H9 (cell line): ENCODE measurements around the gene DNAAF5. TPM values are rescaled to one million over a fixed set of nuclear protein-coding genes. Genes with fewer than 3 reads are reported as not detected.

Experiments
- DNase-seq: peaks from one replicate; pipeline ENCODE4 v3.0.0-alpha.2; 2017
- H2AFZ ChIP-seq: one replicate; pipeline ENCODE4 v1.6.1; 2013; ENCODE audit warnings: mild to moderate bottlenecking, low read length, control low read depth, moderate library complexity
- H2AK5ac ChIP-seq: 2 replicates; pipeline ENCODE4 v1.6.1; 2013; ENCODE audit warnings: low read length, control low read depth, mixed read lengths; ENCODE audit not compliant: insufficient read length
- H2BK120ac ChIP-seq: one replicate; pipeline ENCODE4 v1.6.1; 2013; ENCODE audit warnings: low read depth, mild to moderate bottlenecking, low read length, control low read depth, inconsistent platforms; ENCODE audit not compliant: poor library complexity, severe bottlenecking
- H2BK12ac ChIP-seq: 2 replicates; pipeline ENCODE4 v1.6.1; 2013; ENCODE audit warnings: low read length, control low read depth, mixed read lengths, low read depth; ENCODE audit not compliant: insufficient read length
- H2BK15ac ChIP-seq: 2 replicates; pipeline ENCODE4 v1.6.1; 2013; ENCODE audit warnings: low read depth, low read length, control low read depth
- H2BK20ac ChIP-seq: one replicate; pipeline ENCODE4 v1.6.1; 2013; ENCODE audit warnings: low read depth, mild to moderate bottlenecking, low read length, control low read depth, inconsistent platforms; ENCODE audit not compliant: poor library complexity, severe bottlenecking
- H2BK5ac ChIP-seq: 2 replicates; pipeline ENCODE4 v1.6.1; 2013; ENCODE audit warnings: low read length, control low read depth, mixed read lengths; ENCODE audit not compliant: insufficient read length
- H3K14ac ChIP-seq: 2 replicates; pipeline ENCODE4 v1.6.1; 2013; ENCODE audit warnings: low read length, control low read depth; ENCODE audit not compliant: insufficient read depth
- H3K18ac ChIP-seq: 2 replicates; pipeline ENCODE4 v1.6.1; 2013; ENCODE audit warnings: low read depth, mild to moderate bottlenecking, mixed read lengths, low read length, control low read depth; ENCODE audit not compliant: insufficient read length
- H3K23ac ChIP-seq: 2 replicates; pipeline ENCODE4 v1.6.1; 2013; ENCODE audit warnings: low read length, control low read depth, mixed read lengths, low read depth; ENCODE audit not compliant: insufficient read length
- H3K23me2 ChIP-seq: 2 replicates; pipeline ENCODE4 v1.6.1; 2013; ENCODE audit warnings: low read depth, mild to moderate bottlenecking, mixed read lengths, low read length, control low read depth; ENCODE audit not compliant: insufficient read length, poor library complexity, severe bottlenecking
- H3K27ac ChIP-seq: 2 replicates; pipeline ENCODE4 v1.5.1; 2013; ENCODE audit warnings: low read length, control low read depth, mixed read lengths, low read depth; ENCODE audit not compliant: insufficient read length
- H3K27me3 ChIP-seq: 2 replicates; pipeline ENCODE4 v1.6.1; 2013; ENCODE audit warnings: low read length, control low read depth, inconsistent platforms; ENCODE audit not compliant: insufficient read depth
- H3K4ac ChIP-seq: 2 replicates; pipeline ENCODE4 v1.6.1; 2013; ENCODE audit warnings: low read depth, mild to moderate bottlenecking, control low read depth, inconsistent platforms, low read length, moderate library complexity
- H3K4me1 ChIP-seq: 2 replicates; pipeline ENCODE4 v1.6.1; 2013; ENCODE audit warnings: low read length, control low read depth, inconsistent platforms; ENCODE audit not compliant: insufficient read depth
- H3K4me2 ChIP-seq: 2 replicates; pipeline ENCODE4 v1.6.1; 2013; ENCODE audit warnings: low read length, control low read depth, mixed read lengths; ENCODE audit not compliant: insufficient read length, insufficient read depth
- H3K56ac ChIP-seq: 2 replicates; pipeline ENCODE4 v1.6.1; 2013; ENCODE audit warnings: low read depth, mild to moderate bottlenecking, mixed read lengths, low read length, control low read depth; ENCODE audit not compliant: insufficient read length
- H3K79me1 ChIP-seq: 2 replicates; pipeline ENCODE4 v1.6.1; 2013; ENCODE audit warnings: low read depth, mild to moderate bottlenecking, moderate library complexity, low read length, control low read depth, inconsistent platforms; ENCODE audit not compliant: insufficient read depth, poor library complexity, severe bottlenecking
- H3K79me2 ChIP-seq: 2 replicates; pipeline ENCODE4 v1.6.1; 2013; ENCODE audit warnings: low read length, control low read depth, inconsistent platforms; ENCODE audit not compliant: insufficient read depth
- H3K9ac ChIP-seq: 2 replicates; pipeline ENCODE4 v1.6.1; 2013; ENCODE audit warnings: low read length, control low read depth, mixed read lengths; ENCODE audit not compliant: insufficient read length; ENCODE audit errors: extremely low read depth
- H3K9me3 ChIP-seq: one replicate; pipeline ENCODE4 v1.6.1; 2013; ENCODE audit warnings: low read depth, low read length, inconsistent platforms; ENCODE audit not compliant: control insufficient read depth
- H3T11ph ChIP-seq: one replicate; pipeline ENCODE4 v1.6.1; 2013; ENCODE audit warnings: mild to moderate bottlenecking, low read length, control low read depth, inconsistent platforms
- H4K20me1 ChIP-seq: one replicate; pipeline ENCODE4 v1.6.1; 2013; ENCODE audit not compliant: control insufficient read depth, insufficient read length, insufficient read depth
- H4K5ac ChIP-seq: 2 replicates; pipeline ENCODE4 v1.6.1; 2013; ENCODE audit warnings: low read depth, mild to moderate bottlenecking, mixed read lengths, low read length, control low read depth; ENCODE audit not compliant: insufficient read length
- H4K8ac ChIP-seq: replicated peaks from 2 replicates; pipeline ENCODE4 v1.6.1; 2013; ENCODE audit warnings: low read length, control low read depth, mixed read lengths, low read depth; ENCODE audit not compliant: insufficient read length
- H4K91ac ChIP-seq: 2 replicates; pipeline ENCODE4 v1.6.1; 2013; ENCODE audit warnings: low read depth, mild to moderate bottlenecking, moderate library complexity, mixed read lengths, low read length, control low read depth; ENCODE audit not compliant: insufficient read length
- H3K27ac Mint-ChIP-seq, 3 experiments: 2 replicates in 2 of 3; 3 replicates in 1 of 3; pipeline ENCODE4 v1.8.0; 2020 to 2021; ENCODE audit warnings: mixed read lengths in 3 of 3, mild to moderate bottlenecking in 1 of 3, moderate library complexity in 1 of 3
- H3K27me3 Mint-ChIP-seq: 2 replicates; pipeline ENCODE4 v1.8.0; 2021; ENCODE audit warnings: low read depth, mild to moderate bottlenecking, moderate library complexity, mixed read lengths
- H3K36me3 Mint-ChIP-seq, 3 experiments: 2 replicates in 2 of 3; 3 replicates in 1 of 3; pipeline ENCODE4 v1.8.0; 2020 to 2021; ENCODE audit warnings: low read depth in 3 of 3, mixed read lengths in 3 of 3; ENCODE audit not compliant: insufficient read depth in 1 of 3
- H3K4me1 Mint-ChIP-seq, 2 experiments: 2 replicates each; pipeline ENCODE4 v1.8.0; 2020; ENCODE audit warnings: mixed read lengths in 2 of 2
- H3K4me3 Mint-ChIP-seq, 2 experiments: 2 replicates in 1 of 2; 3 replicates in 1 of 2; pipeline ENCODE4 v1.8.0; 2020 to 2021; ENCODE audit warnings: mild to moderate bottlenecking in 2 of 2, mixed read lengths in 2 of 2, moderate library complexity in 1 of 2
- H3K9me3 Mint-ChIP-seq, 2 experiments: 2 replicates in 1 of 2; 3 replicates in 1 of 2; pipeline ENCODE4 v1.8.0; 2020; ENCODE audit warnings: mild to moderate bottlenecking in 2 of 2, mixed read lengths in 2 of 2, moderate library complexity in 1 of 2
- WGBS: extraction: QIAGEN DNeasy Blood & Tissue Kit; methylation state at CpG from one replicate; pipeline ENCODE4 v1.1.7; 2013; ENCODE audit warnings: missing lambda C conversion rate, low lambda C conversion rate, mixed read lengths; ENCODE audit not compliant: insufficient read length; ENCODE audit errors: extremely low coverage; 5-methylcytosine and 5-hydroxymethylcytosine counted together
- total RNA-seq: library from RNA; stranded (reverse); gene quantifications from 2 replicates; pipeline ENCODE4 v1.2.1, GENCODE V29; 2021
- TF ChIP-seq, protein P1 (sequence below): fragments of 200-600 bp; sonication (generic); conservative IDR thresholded peaks from 3 replicates; pipeline ENCODE4 v1.8.0; 2021; ENCODE audit warnings: antibody characterized with exemption, mild to moderate bottlenecking

Gene DNAAF5
- total RNA-seq, 1 experiment from 2014 or later, result 43.5 TPM

- peaks cover 44 to 74% (median 72%) of the 10 kb centered on the region in 3 experiments; a peak in 6 of 7 replicates for H3K36me3 Mint-ChIP-seq
- Histone ChIP-seq H2BK5ac (no peak overlapping the region), H3K4me1 (no peaks in the 10 kb centered on the region), H3K14ac (no peak overlapping the region; the same call in 1 of the 2 replicates), H2AK5ac (no peak overlapping the region), H3K4ac (no peak overlapping the region), H2BK120ac (no peak overlapping the region), H3K18ac (no peak overlapping the region), H3K56ac (no peak overlapping the region), H4K5ac (no peak overlapping the region), H4K20me1 (no peaks in the 10 kb centered on the region), H2AFZ (no peak overlapping the region), H3K27ac (no peak overlapping the region), H2BK15ac (no peak overlapping the region), H3K9me3 (no peaks in the 10 kb centered on the region), H3K4me2 (no peak overlapping the region), H4K8ac (no peak overlapping the region), H3T11ph (no peak overlapping the region), H2BK20ac (no peak overlapping the region), H3K27me3 (no peaks in the 10 kb centered on the region), H2BK12ac (no peak overlapping the region), H3K23me2 (no peaks in the 10 kb centered on the region), H3K79me1 (no peaks in the 10 kb centered on the region), H3K79me2 (no peaks in the 10 kb centered on the region), H3K23ac (no peak overlapping the region), H3K9ac (no peak overlapping the region), H4K91ac (no peak overlapping the region)
- H3K27ac Mint-ChIP-seq, result no peak overlapping the region
- no peaks in the 10 kb centered on the region for H3K4me1 Mint-ChIP-seq
- H3K27me3 Mint-ChIP-seq, result no peaks in the 10 kb centered on the region
- H3K9me3 Mint-ChIP-seq, result no peaks in the 10 kb centered on the region
- TF ChIP-seq, protein P1, sequence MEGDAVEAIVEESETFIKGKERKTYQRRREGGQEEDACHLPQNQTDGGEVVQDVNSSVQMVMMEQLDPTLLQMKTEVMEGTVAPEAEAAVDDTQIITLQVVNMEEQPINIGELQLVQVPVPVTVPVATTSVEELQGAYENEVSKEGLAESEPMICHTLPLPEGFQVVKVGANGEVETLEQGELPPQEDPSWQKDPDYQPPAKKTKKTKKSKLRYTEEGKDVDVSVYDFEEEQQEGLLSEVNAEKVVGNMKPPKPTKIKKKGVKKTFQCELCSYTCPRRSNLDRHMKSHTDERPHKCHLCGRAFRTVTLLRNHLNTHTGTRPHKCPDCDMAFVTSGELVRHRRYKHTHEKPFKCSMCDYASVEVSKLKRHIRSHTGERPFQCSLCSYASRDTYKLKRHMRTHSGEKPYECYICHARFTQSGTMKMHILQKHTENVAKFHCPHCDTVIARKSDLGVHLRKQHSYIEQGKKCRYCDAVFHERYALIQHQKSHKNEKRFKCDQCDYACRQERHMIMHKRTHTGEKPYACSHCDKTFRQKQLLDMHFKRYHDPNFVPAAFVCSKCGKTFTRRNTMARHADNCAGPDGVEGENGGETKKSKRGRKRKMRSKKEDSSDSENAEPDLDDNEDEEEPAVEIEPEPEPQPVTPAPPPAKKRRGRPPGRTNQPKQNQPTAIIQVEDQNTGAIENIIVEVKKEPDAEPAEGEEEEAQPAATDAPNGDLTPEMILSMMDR, result no peak
- DNase-seq, result no peak
- H3K4me3 Mint-ChIP-seq, result no peak overlapping the region
- no CpG with 5 or more reads among the region's 19 CpGs for WGBS
Observed at GRCh38 chr7:757741-758163, 31.3 kb downstream of the DNAAF5 start.
